Mucosa of descending colon (tissue), 3 donors: ENCODE results near the gene ERBB3. TPM values are rescaled to one million over a fixed set of nuclear protein-coding genes. Genes with fewer than 3 reads are reported as not detected.

ENCODE experiments used
- ATAC-seq: fragments of 200-7000 bp; cut with Tn5 transposase; one replicate; pipeline ENCODE4 v1.9.1; 2020; ENCODE audit warnings: mild to moderate bottlenecking, moderate library complexity
- DNase-seq, 3 donors: peaks; one replicate each; pipeline ENCODE4 v3.0.0-alpha.2; 2020
- H3K36me3 ChIP-seq: fragments of 200-600 bp; one replicate; pipeline ENCODE4 v1.8.0; 2021; ENCODE audit warnings: low read depth, mild to moderate bottlenecking
- H3K4me1 ChIP-seq: fragments of 200-600 bp; one replicate; pipeline ENCODE4 v1.8.0; 2021; ENCODE audit warnings: low read depth, mild to moderate bottlenecking
- H3K4me3 ChIP-seq: fragments of 200-600 bp; one replicate; pipeline ENCODE4 v1.8.0; 2021; ENCODE audit warnings: mild to moderate bottlenecking
- H3K9me3 ChIP-seq: fragments of 200-600 bp; one replicate; pipeline ENCODE4 v1.8.0; 2021; ENCODE audit warnings: mild to moderate bottlenecking
- intact Hi-C, 2 donors: fragments of 100-400 bp; cut with DNase I in 1 of 2; cut with micrococcal nuclease in 1 of 2; formaldehyde crosslinking; loops; one replicate each; pipeline versions ENCODE4 v1.11.0 to v1.11.1; 2022; cut with DNase I, micrococcal nuclease
- long read RNA-seq, 2 donors: library from polyadenylated mRNA; unstranded; transcript quantifications; one replicate each; pipeline ENCODE4 v2.0.0, GENCODE V29; 2019 to 2021
- total RNA-seq, 3 donors: library from RNA; stranded (reverse); fragmentation: NEBNext Ultra II Directional in 2 of 3; extraction: Animal tissue kit (Norgen Biotek cat#: 25700) in 2 of 3; gene quantifications; one replicate each; pipeline versions ENCODE4 v1.2.1 to v1.2.4, GENCODE V29; 2021 to 2023
- TF ChIP-seq, protein P1 (sequence below): fragments of 200-600 bp; IDR thresholded peaks from one replicate; pipeline ENCODE4 v1.8.0; 2022; ENCODE audit warnings: antibody characterized with exemption, mild to moderate bottlenecking
- donor health status: DM: no; HTN: no; CAD: no; lungs with moderate emphysema.
- donor health status: DM: no; HTN: no; CAD: no.
- donor health status: DM: no; HTN: yes; CAD: no.

Gene ERBB3
- total RNA-seq: 100 to 1,000 TPM; 136 to 423 (median 212) TPM
- long read RNA-seq, donor 1, full-length matches to known transcripts: 44 of 75 reads
- long read RNA-seq, donor 1, partial matches to known transcripts: 24 of 75 reads
- long read RNA-seq, donor 1, other reads (novel, unspliced or antisense): 7 of 75 reads
- long read RNA-seq, donor 2, full-length matches to known transcripts: 12 of 32 reads
- long read RNA-seq, donor 2, partial matches to known transcripts: 15 of 32 reads
- long read RNA-seq, donor 2, other reads (novel, unspliced or antisense): 5 of 32 reads

DNA sequence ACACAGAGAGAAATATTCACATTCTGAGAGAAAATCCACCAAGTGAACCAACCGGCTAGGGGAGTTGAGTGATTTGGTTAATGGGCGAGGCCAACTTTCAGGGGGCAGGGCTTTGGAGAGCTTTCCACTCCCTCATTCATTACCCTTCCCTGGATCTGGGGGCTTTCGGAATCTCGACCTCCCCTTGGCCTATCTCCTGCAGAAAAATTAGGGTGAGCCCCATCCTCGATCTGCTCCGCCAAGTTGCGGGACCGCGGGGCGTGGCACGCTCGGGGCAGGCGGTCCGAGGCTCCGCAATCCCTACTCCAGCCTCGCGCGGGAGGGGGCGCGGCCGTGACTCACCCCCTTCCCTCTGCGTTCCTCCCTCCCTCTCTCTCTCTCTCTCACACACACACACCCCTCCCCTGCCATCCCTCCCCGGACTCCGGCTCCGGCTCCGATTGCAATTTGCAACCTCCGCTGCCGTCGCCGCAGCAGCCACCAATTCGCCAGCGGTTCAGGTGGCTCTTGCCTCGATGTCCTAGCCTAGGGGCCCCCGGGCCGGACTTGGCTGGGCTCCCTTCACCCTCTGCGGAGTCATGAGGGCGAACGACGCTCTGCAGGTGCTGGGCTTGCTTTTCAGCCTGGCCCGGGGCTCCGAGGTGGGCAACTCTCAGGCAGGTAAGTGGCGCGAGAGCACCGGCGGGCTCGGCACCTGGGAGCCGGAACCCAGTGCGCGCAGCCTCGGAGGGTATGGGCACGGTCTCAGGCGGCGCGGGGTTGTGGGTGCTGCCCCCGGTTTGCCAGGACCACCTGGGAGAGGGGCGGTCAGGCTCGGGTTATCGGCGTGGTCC, at the start of gene ERBB3:
Gene ERBB3, plus strand, starts transcription at position 443 of the 833 bp plus-strand sequence. Its CDS starts 136 bp downstream, at position 579.
- peak within 1 kb of the TSS; percentile 90 for H3K4me3 ChIP-seq
- DNase-seq (peak; percentile 88 to 90 (median 89)), ATAC-seq (peak; percentile 82)
- TF ChIP-seq, protein P1, sequence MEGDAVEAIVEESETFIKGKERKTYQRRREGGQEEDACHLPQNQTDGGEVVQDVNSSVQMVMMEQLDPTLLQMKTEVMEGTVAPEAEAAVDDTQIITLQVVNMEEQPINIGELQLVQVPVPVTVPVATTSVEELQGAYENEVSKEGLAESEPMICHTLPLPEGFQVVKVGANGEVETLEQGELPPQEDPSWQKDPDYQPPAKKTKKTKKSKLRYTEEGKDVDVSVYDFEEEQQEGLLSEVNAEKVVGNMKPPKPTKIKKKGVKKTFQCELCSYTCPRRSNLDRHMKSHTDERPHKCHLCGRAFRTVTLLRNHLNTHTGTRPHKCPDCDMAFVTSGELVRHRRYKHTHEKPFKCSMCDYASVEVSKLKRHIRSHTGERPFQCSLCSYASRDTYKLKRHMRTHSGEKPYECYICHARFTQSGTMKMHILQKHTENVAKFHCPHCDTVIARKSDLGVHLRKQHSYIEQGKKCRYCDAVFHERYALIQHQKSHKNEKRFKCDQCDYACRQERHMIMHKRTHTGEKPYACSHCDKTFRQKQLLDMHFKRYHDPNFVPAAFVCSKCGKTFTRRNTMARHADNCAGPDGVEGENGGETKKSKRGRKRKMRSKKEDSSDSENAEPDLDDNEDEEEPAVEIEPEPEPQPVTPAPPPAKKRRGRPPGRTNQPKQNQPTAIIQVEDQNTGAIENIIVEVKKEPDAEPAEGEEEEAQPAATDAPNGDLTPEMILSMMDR: peak; percentile 42
- no peaks in the 10 kb centered on the region for H3K36me3 ChIP-seq
- peaks cover 27% of the 10 kb centered on the region for H3K4me1 ChIP-seq
- intact Hi-C loops: no loop called here
- H3K9me3 ChIP-seq: no peaks in the 10 kb centered on the region

DNA sequence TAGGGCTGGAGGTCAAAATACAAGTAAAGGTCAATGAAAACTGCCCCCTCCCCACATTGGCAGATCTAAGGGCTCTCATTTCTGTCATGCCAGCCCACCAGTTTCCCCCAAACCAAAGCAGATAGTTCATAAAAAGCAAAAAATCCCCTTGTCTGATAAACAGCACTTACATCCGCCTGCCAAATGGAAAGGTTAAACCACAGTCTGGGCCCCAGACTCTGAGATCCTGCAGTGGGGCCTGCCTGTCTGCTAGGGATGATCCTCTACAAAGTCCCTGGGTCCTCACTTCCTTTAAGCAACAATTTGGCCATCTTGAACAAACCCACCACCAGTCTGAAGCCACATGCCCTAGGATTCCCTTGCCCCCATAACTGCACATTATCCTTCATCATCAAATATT, 48.0 kb upstream of the ERBB3 start:
- no peak overlapping the region for H3K4me3 ChIP-seq
- DNase-seq: no peak
- no peaks in the 10 kb centered on the region for H3K9me3 ChIP-seq
- no peak for ATAC-seq
- TF ChIP-seq, protein P1: no peak
- intact Hi-C loops: loop anchor here in 1 of 2 donors (5.0 kb wide), 1 partner anchor 40 kb away; no protein-coding TSS in a partner anchor
- H3K36me3 ChIP-seq: no peaks in the 10 kb centered on the region
- H3K4me1 ChIP-seq: no peaks in the 10 kb centered on the region

DNA sequence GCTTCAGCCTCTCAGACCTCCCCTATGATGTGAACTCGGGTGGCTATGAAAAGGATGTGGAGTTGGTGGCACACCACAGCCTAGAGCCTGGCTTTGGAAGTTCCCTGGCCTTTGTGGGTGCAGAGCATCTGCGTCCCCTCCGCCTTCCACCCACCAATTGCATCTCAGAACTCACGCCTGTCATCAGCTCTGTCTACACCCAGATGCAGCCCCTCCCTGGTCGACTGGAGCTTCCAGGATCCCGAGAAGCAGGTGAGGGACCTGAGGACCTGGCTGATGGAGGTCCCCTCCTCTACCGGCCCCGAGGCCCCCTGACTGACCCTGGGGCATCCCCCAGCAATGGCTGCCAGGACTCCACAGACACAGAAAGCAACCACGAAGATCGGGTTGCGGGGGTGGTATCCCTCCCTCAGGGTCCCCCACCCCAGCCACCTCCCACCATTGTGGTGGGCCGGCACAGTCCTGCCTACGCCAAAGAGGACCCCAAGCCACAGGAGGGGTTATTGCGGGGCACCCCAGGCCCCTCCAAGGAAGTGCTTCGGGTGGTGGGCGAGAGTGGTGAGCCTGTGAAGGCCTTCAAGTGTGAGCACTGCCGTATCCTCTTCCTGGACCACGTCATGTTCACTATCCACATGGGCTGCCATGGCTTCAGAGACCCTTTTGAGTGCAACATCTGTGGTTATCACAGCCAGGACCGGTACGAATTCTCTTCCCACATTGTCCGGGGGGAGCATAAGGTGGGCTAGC, 45.2 kb upstream of the ERBB3 start:
- DNase-seq (no peak), ATAC-seq (no peak)
- intact Hi-C loops: loop anchor here in 1 of 2 donors (5.0 kb wide), 1 partner anchor 42 kb away; no protein-coding TSS in a partner anchor

DNA sequence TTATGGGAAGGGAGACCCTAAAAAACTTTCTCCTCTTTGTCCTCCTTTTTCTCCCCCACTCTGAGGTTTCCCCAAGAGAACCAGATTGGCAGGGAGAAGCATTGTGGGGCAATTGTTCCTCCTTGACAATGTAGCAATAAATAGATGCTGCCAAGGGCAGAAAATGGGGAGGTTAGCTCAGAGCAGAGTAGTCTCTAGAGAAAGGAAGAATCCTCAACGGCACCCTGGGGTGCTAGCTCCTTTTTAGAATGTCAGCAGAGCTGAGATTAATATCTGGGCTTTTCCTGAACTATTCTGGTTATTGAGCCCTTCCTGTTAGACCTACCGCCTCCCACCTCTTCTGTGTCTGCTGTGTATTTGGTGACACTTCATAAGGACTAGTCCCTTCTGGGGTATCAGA, 42.8 kb upstream of the ERBB3 start:
- intact Hi-C loops: no loop called here
- no peak for DNase-seq
- TF ChIP-seq, protein P1: no peak

More for the DNA sequence above, 45.2 kb upstream of the ERBB3 start:
- Histone ChIP-seq H3K4me3 (no peak overlapping the region), H3K36me3 (no peaks in the 10 kb centered on the region), H3K9me3 (no peaks in the 10 kb centered on the region), H3K4me1 (no peaks in the 10 kb centered on the region)
- TF ChIP-seq, protein P1: no peak

DNA sequence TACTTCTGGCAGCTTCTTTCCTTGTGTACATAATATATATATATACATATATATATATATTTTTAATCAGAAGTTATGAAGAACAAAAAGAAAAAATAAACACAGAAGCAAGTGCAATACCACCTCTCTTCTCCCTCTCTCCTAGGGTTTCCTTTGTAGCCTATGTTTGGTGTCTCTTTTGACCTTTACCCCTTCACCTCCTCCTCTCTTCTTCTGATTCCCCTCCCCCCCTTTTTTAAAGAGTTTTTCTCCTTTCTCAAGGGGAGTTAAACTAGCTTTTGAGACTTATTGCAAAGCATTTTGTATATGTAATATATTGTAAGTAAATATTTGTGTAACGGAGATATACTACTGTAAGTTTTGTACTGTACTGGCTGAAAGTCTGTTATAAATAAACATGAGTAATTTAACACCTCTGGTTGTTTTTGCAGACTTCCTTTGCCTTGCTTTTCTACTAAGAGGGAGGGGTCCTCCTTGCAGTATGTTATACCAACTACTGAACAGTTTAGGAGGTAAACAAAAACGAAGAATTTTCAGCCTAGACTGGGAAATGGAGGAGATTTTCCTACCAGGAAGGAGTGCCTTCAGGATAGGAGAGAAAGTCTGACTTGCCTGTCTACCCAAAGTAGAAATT, 41.8 kb upstream of the ERBB3 start:
- ATAC-seq (no peak), DNase-seq (no peak)
- Histone ChIP-seq H3K4me1 (peaks cover 9% of the 10 kb centered on the region), H3K9me3 (no peaks in the 10 kb centered on the region), H3K4me3 (no peak overlapping the region), H3K36me3 (no peaks in the 10 kb centered on the region)
- intact Hi-C loops: no loop called here
- TF ChIP-seq, protein P1: no peak

More for the DNA sequence above, 42.8 kb upstream of the ERBB3 start:
- no peaks in the 10 kb centered on the region for H3K9me3 ChIP-seq
- no peak for ATAC-seq
- H3K4me3 ChIP-seq: no peak overlapping the region
- H3K4me1 ChIP-seq: peaks cover 3% of the 10 kb centered on the region
- no peaks in the 10 kb centered on the region for H3K36me3 ChIP-seq
